ENCODE data around the gene FITM2.

DNA sequence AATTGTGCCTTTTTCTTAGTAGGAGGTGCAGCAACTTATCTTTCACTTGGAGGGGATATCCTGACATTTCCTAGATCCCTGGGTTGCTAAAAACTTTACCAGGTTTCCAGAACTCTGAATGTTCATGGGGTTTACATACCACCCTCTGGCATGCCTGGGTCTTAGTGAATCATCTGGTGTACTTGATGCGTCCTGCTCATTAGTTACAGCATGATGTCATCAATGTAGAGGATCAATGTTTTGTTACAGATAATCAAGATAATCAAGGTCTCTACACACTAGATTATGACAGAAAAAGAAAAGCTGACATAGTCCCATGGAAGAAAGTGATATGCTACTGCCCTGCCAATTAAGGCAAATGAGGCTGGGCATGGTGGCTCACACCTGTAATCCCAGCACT lies 27.0 kb downstream of the FITM2 start:
- TF ChIP-seq ZNF114 (tag by site-specific recombination; IDR thresholded peaks at IDR 0.05) (no peak), ZNF677 (tag by site-specific recombination; IDR thresholded peaks at IDR 0.05) (no peak), ZNF132 (tag by site-specific recombination; IDR thresholded peaks at IDR 0.05; ENCODE audit: borderline replicate concordance) (no peak), ZNF37A (tag by site-specific recombination; IDR thresholded peaks at IDR 0.05) (no peak), ZNF785 (tag by site-specific recombination; IDR thresholded peaks at IDR 0.05) (no peak), ZNF214 (tag by site-specific recombination; IDR thresholded peaks at IDR 0.05; ENCODE audit: borderline replicate concordance) (no peak), OSR2 (tag by site-specific recombination; IDR thresholded peaks at IDR 0.05) (no peak), TCF7L2 (IDR thresholded peaks at IDR 0.05; ENCODE audit: borderline replicate concordance, low read depth, low read length) (no peak), ZNF658 (tag by site-specific recombination; IDR thresholded peaks at IDR 0.05) (no peak)
- TF ChIP-seq, protein P1, sequence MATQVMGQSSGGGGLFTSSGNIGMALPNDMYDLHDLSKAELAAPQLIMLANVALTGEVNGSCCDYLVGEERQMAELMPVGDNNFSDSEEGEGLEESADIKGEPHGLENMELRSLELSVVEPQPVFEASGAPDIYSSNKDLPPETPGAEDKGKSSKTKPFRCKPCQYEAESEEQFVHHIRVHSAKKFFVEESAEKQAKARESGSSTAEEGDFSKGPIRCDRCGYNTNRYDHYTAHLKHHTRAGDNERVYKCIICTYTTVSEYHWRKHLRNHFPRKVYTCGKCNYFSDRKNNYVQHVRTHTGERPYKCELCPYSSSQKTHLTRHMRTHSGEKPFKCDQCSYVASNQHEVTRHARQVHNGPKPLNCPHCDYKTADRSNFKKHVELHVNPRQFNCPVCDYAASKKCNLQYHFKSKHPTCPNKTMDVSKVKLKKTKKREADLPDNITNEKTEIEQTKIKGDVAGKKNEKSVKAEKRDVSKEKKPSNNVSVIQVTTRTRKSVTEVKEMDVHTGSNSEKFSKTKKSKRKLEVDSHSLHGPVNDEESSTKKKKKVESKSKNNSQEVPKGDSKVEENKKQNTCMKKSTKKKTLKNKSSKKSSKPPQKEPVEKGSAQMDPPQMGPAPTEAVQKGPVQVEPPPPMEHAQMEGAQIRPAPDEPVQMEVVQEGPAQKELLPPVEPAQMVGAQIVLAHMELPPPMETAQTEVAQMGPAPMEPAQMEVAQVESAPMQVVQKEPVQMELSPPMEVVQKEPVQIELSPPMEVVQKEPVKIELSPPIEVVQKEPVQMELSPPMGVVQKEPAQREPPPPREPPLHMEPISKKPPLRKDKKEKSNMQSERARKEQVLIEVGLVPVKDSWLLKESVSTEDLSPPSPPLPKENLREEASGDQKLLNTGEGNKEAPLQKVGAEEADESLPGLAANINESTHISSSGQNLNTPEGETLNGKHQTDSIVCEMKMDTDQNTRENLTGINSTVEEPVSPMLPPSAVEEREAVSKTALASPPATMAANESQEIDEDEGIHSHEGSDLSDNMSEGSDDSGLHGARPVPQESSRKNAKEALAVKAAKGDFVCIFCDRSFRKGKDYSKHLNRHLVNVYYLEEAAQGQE (tag by site-specific recombination; IDR thresholded peaks at IDR 0.05): no peak
- TF ChIP-seq, protein P2, sequence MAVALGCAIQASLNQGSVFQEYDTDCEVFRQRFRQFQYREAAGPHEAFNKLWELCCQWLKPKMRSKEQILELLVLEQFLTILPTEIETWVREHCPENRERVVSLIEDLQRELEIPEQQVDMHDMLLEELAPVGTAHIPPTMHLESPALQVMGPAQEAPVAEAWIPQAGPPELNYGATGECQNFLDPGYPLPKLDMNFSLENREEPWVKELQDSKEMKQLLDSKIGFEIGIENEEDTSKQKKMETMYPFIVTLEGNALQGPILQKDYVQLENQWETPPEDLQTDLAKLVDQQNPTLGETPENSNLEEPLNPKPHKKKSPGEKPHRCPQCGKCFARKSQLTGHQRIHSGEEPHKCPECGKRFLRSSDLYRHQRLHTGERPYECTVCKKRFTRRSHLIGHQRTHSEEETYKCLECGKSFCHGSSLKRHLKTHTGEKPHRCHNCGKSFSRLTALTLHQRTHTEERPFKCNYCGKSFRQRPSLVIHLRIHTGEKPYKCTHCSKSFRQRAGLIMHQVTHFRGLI (tag by site-specific recombination; IDR thresholded peaks at IDR 0.05): no peak
- TF ChIP-seq, protein P3, sequence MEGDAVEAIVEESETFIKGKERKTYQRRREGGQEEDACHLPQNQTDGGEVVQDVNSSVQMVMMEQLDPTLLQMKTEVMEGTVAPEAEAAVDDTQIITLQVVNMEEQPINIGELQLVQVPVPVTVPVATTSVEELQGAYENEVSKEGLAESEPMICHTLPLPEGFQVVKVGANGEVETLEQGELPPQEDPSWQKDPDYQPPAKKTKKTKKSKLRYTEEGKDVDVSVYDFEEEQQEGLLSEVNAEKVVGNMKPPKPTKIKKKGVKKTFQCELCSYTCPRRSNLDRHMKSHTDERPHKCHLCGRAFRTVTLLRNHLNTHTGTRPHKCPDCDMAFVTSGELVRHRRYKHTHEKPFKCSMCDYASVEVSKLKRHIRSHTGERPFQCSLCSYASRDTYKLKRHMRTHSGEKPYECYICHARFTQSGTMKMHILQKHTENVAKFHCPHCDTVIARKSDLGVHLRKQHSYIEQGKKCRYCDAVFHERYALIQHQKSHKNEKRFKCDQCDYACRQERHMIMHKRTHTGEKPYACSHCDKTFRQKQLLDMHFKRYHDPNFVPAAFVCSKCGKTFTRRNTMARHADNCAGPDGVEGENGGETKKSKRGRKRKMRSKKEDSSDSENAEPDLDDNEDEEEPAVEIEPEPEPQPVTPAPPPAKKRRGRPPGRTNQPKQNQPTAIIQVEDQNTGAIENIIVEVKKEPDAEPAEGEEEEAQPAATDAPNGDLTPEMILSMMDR (tag by site-specific recombination; IDR thresholded peaks at IDR 0.05): no peak
